ENCODE data around the gene TTC14. TPM values are rescaled to one million over a fixed set of nuclear protein-coding genes. Genes with fewer than 3 reads are reported as not detected.

The TTC14 gene
- total RNA-seq, 4 donors from 2014 or later, result 43.6 to 144 (median 70.7) TPM

GRCh38 chr3:180624714-180625113, 22.8 kb downstream of the TTC14 start:
- 80 to 89% methylated on average over 2 of the region's 2 CpGs for WGBS, 2 donors (ENCODE audit: low coverage in 1 of 2)
- Histone ChIP-seq H3K27ac (no peak overlapping the region), H3K9me3 (no peaks in the 10 kb centered on the region), H3K27me3 (no peaks in the 10 kb centered on the region), H3K4me3 (no peak overlapping the region), H3K4me1 (no peaks in the 10 kb centered on the region), H3K36me3 (peaks cover 0 to 5% (median 0%) of the 10 kb centered on the region in 4 donors)
- in situ Hi-C loops (cut with MboI; ENCODE audit: low pct_ligation_motif_present in 1 of 4, low pct_unique_long_range_greater_than_20kb in 1 of 4, low sequenced_read_pairs in 3 of 4) (no loop called here), intact Hi-C loops (cut with DNase I; ENCODE audit: low total_unique reads) (no loop called here)
- TF ChIP-seq POLR2AphosphoS5 (IDR thresholded peaks at IDR 0.05), result no peak
- no peak for TF ChIP-seq POLR2A (IDR thresholded peaks at IDR 0.05)
- TF ChIP-seq EP300 (IDR thresholded peaks at IDR 0.05; ENCODE audit: low read depth), result no peak
- TF ChIP-seq, protein P1, sequence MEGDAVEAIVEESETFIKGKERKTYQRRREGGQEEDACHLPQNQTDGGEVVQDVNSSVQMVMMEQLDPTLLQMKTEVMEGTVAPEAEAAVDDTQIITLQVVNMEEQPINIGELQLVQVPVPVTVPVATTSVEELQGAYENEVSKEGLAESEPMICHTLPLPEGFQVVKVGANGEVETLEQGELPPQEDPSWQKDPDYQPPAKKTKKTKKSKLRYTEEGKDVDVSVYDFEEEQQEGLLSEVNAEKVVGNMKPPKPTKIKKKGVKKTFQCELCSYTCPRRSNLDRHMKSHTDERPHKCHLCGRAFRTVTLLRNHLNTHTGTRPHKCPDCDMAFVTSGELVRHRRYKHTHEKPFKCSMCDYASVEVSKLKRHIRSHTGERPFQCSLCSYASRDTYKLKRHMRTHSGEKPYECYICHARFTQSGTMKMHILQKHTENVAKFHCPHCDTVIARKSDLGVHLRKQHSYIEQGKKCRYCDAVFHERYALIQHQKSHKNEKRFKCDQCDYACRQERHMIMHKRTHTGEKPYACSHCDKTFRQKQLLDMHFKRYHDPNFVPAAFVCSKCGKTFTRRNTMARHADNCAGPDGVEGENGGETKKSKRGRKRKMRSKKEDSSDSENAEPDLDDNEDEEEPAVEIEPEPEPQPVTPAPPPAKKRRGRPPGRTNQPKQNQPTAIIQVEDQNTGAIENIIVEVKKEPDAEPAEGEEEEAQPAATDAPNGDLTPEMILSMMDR (IDR thresholded peaks at IDR 0.05), result no peak
- no peak for DNase-seq

GRCh38 chr3:180626844-180627243, 24.9 kb downstream of the TTC14 start:
- Histone ChIP-seq H3K27me3 (peaks cover under 1% of the 10 kb centered on the region), H3K36me3 (peaks cover 0 to 5% (median 0%) of the 10 kb centered on the region in 4 donors), H3K4me3 (no peak overlapping the region), H3K27ac (no peak overlapping the region), H3K9me3 (no peaks in the 10 kb centered on the region), H3K4me1 (no peaks in the 10 kb centered on the region)
- no peak for DNase-seq
- TF ChIP-seq, protein P1 (IDR thresholded peaks at IDR 0.05), result no peak
- TF ChIP-seq POLR2AphosphoS5 (IDR thresholded peaks at IDR 0.05) (no peak), POLR2A (IDR thresholded peaks at IDR 0.05) (no peak), EP300 (IDR thresholded peaks at IDR 0.05; ENCODE audit: low read depth) (no peak)
- 87 to 90% methylated on average over 1 to 2 of the region's 2 CpGs for WGBS, 2 donors (ENCODE audit: low coverage in 1 of 2)
- intact Hi-C loops (cut with DNase I; ENCODE audit: low total_unique reads), result no loop called here
- in situ Hi-C loops (cut with MboI; ENCODE audit: low pct_ligation_motif_present in 1 of 4, low pct_unique_long_range_greater_than_20kb in 1 of 4, low sequenced_read_pairs in 3 of 4), result no loop called here

DNA sequence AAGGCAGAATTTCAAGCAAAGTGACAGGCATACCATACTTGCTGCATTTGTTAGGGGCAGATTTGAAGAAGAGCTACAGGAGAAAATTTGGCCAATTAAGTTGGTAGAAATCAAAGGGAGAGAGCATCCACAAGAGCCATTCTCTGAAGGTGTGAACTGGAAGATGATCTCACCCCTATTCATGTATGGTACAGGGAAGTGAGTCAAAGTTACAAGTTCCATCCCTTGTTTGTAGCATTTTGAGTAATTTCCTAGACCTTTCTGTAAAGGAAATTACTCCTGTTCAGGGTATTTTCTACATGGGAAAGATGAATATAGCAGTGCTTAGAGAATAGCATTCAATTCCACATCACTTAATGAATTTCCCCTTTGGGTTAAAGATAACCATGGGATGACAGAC, 28.4 kb downstream of the TTC14 start:
- Histone ChIP-seq H3K4me3 (no peak overlapping the region), H3K4me1 (no peaks in the 10 kb centered on the region), H3K27ac (no peak overlapping the region), H3K27me3 (peaks cover 23% of the 10 kb centered on the region), H3K36me3 (no peaks in the 10 kb centered on the region), H3K9me3 (no peaks in the 10 kb centered on the region)
- intact Hi-C loops (cut with DNase I; ENCODE audit: low total_unique reads) (no loop called here), in situ Hi-C loops (cut with MboI; ENCODE audit: low pct_ligation_motif_present in 1 of 4, low pct_unique_long_range_greater_than_20kb in 1 of 4, low sequenced_read_pairs in 3 of 4) (no loop called here)
- no peak for DNase-seq
- TF ChIP-seq POLR2AphosphoS5 (IDR thresholded peaks at IDR 0.05) (no peak), POLR2A (IDR thresholded peaks at IDR 0.05) (no peak), EP300 (IDR thresholded peaks at IDR 0.05; ENCODE audit: low read depth) (no peak)
- TF ChIP-seq, protein P1 (IDR thresholded peaks at IDR 0.05), result no peak

DNA sequence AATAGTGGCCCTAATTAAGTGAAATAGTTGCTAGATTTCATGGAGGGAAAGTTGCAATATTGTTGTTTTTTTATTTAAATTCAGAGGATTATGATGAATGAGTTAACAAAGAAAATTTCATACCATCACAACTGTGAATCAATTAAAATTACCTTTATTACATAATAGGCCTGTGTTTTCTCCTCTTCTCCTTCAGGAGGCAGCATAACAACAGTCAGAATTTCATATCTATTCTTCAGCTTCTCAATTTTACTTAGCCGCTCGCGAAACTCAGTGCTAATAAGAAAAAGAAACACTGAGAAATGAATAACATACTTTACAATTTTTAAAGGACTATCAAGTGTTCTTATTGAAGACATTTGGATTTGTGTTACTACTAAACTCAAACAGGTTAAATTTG, 29.4 kb downstream of the TTC14 start:
- Histone ChIP-seq H3K4me1 (no peaks in the 10 kb centered on the region), H3K36me3 (no peaks in the 10 kb centered on the region), H3K27ac (no peak overlapping the region), H3K4me3 (no peak overlapping the region), H3K9me3 (no peaks in the 10 kb centered on the region), H3K27me3 (peaks cover 23% of the 10 kb centered on the region)
- DNase-seq, result no peak
- intact Hi-C loops (cut with DNase I; ENCODE audit: low total_unique reads), result no loop called here
- no peak for TF ChIP-seq EP300 (IDR thresholded peaks at IDR 0.05; ENCODE audit: low read depth)
- no peak for TF ChIP-seq POLR2A (IDR thresholded peaks at IDR 0.05)
- no peak for TF ChIP-seq POLR2AphosphoS5 (IDR thresholded peaks at IDR 0.05)
- TF ChIP-seq, protein P1 (IDR thresholded peaks at IDR 0.05), result no peak
- in situ Hi-C loops (cut with MboI; ENCODE audit: low pct_ligation_motif_present in 1 of 4, low pct_unique_long_range_greater_than_20kb in 1 of 4, low sequenced_read_pairs in 3 of 4), result no loop called here
- WGBS, 2 donors (ENCODE audit: low coverage in 1 of 2), result 85 to 90% methylated on average over 3 of the region's 3 CpGs
